Body of pancreas (tissue), 4 donors: ENCODE data around the gene SEMA6A. TPM values are rescaled to one million over a fixed set of nuclear protein-coding genes. Genes with fewer than 3 reads are reported as not detected.

ENCODE experiments used
- ATAC-seq: fragments of 150-250 bp; one replicate; pipeline ENCODE4 v1.9.1; 2016
- DNase-seq, 4 donors: peaks; one replicate each; pipeline ENCODE4 v3.0.0-alpha.2; 2019
- H3K27ac ChIP-seq, 4 donors: fragments of 200-600 bp; sonication (generic); 1 replicate in 3 of 4; 2 replicates in 1 of 4; pipeline versions ENCODE4 v1.5.1 to v1.6.1; 2016 to 2019; ENCODE audit warnings: mild to moderate bottlenecking in 1 of 4, mixed read lengths in 1 of 4, moderate library complexity in 1 of 4
- H3K27me3 ChIP-seq, 2 donors: fragments of 200-600 bp; sonication (generic); one replicate each; pipeline ENCODE4 v1.6.0; 2016; ENCODE audit warnings: mild to moderate bottlenecking in 1 of 2
- H3K36me3 ChIP-seq, 2 donors: fragments of 200-600 bp; sonication (generic); replicated peaks in 1 of 2; 2 replicates each; pipeline ENCODE4 v1.5.1; 2016; ENCODE audit warnings: low read depth in 2 of 2; ENCODE audit not compliant: insufficient read depth in 1 of 2
- H3K4me1 ChIP-seq: fragments of 200-600 bp; sonication (generic); one replicate; pipeline ENCODE4 v1.6.0; 2016
- H3K4me3 ChIP-seq, 2 donors: fragments of 200-600 bp; sonication (generic); 1 replicate in 1 of 2; 2 replicates in 1 of 2; pipeline ENCODE4 v1.5.1; 2016 to 2019
- H3K9me3 ChIP-seq, 3 donors: fragments of 200-600 bp; sonication (generic); 1 replicate in 2 of 3; 2 replicates in 1 of 3; pipeline ENCODE4 v1.5.1; 2016
- CTCF ChIP-seq, 7 experiments: fragments of 450-650 bp in 4 of 7; fragments of 200-600 bp in 3 of 7; sonication (generic) in 3 of 7; IDR thresholded peaks; one replicate each; pipeline ENCODE4 v1.5.1; 2016 to 2019; ENCODE audit warnings: antibody characterized with exemption in 7 of 7
- POLR2A ChIP-seq, 3 donors: fragments of 450-650 bp; IDR thresholded peaks; one replicate each; pipeline ENCODE4 v1.6.1; 2016; ENCODE audit warnings: antibody characterized with exemption in 3 of 3, mild to moderate bottlenecking in 2 of 3
- WGBS, 2 donors: methylation state at CpG; one replicate each; pipeline ENCODE4 v1.1.5; 2017; 5-methylcytosine and 5-hydroxymethylcytosine counted together
- intact Hi-C: fragments of 100-400 bp; cut with DNase I; formaldehyde crosslinking; loops from one replicate; pipeline ENCODE4 v1.15.1; 2023
- total RNA-seq, 2 donors: library from RNA; depleted of rRNA; stranded (reverse); fragments of >200 nt; gene quantifications; one replicate each; pipeline ENCODE4 v1.1.0, GENCODE V29; 2016

Gene SEMA6A
- total RNA-seq, 2 donors from 2014 or later = 18.7 to 25.1 TPM

- Histone ChIP-seq H3K27me3 (no peaks in the 10 kb centered on the region), H3K9me3 (no peaks in the 10 kb centered on the region), H3K27ac (no peak overlapping the region), H3K36me3 (no peaks in the 10 kb centered on the region), H3K4me1 (peaks cover 9% of the 10 kb centered on the region), H3K4me3 (no peak overlapping the region)
- intact Hi-C loops = no loop called here
- no peak for TF ChIP-seq POLR2A (IDR thresholded peaks at IDR 0.05)
- no peak for TF ChIP-seq CTCF (IDR thresholded peaks at IDR 0.05)
- 86 to 91% methylated on average over 9 of the region's 9 CpGs for WGBS, 2 donors
- DNase-seq = no peak
- no peak for ATAC-seq
Observed at GRCh38 chr5:116522356-116523136, 52.1 kb downstream of the SEMA6A start.

GRCh38 chr5:116521173-116521872 is 53.3 kb downstream of the SEMA6A start:
- Histone ChIP-seq H3K4me1 (peaks cover 16% of the 10 kb centered on the region), H3K27ac (no peak overlapping the region), H3K4me3 (no peak overlapping the region), H3K9me3 (no peaks in the 10 kb centered on the region), H3K27me3 (no peaks in the 10 kb centered on the region), H3K36me3 (no peaks in the 10 kb centered on the region)
- DNase-seq (no peak), ATAC-seq (no peak)
- no peak for TF ChIP-seq POLR2A (IDR thresholded peaks at IDR 0.05)
- 82 to 90% methylated on average over 4 to 5 of the region's 5 CpGs for WGBS, 2 donors
- intact Hi-C loops = no loop called here

GRCh38 chr5:116520771-116521170 is 53.9 kb downstream of the SEMA6A start:
- intact Hi-C loops = no loop called here
- WGBS, 2 donors = 60 to 69% methylated on average over 1 of the region's 1 CpG
- DNase-seq = no peak
- no peak for ATAC-seq
- TF ChIP-seq CTCF (IDR thresholded peaks at IDR 0.05) = no peak
- TF ChIP-seq POLR2A (IDR thresholded peaks at IDR 0.05) = no peak
- no peaks in the 10 kb centered on the region for H3K27me3 ChIP-seq
- no peak overlapping the region for H3K4me3 ChIP-seq
- no peaks in the 10 kb centered on the region for H3K9me3 ChIP-seq
- no peak overlapping the region for H3K27ac ChIP-seq
- peaks cover 16% of the 10 kb centered on the region for H3K4me1 ChIP-seq
- no peaks in the 10 kb centered on the region for H3K36me3 ChIP-seq

- TF ChIP-seq CTCF (IDR thresholded peaks at IDR 0.05) (no peak), POLR2A (IDR thresholded peaks at IDR 0.05) (no peak)
- H3K36me3 ChIP-seq = no peaks in the 10 kb centered on the region
- intact Hi-C loops = no loop called here
- no peaks in the 10 kb centered on the region for H3K9me3 ChIP-seq
- 82 to 86% methylated on average over 3 of the region's 3 CpGs for WGBS, 2 donors
- no peak overlapping the region for H3K27ac ChIP-seq
- H3K27me3 ChIP-seq = no peaks in the 10 kb centered on the region
- no peak for ATAC-seq
- DNase-seq = no peak
- H3K4me3 ChIP-seq = no peak overlapping the region
- peaks cover 7% of the 10 kb centered on the region for H3K4me1 ChIP-seq
Observed at GRCh38 chr5:116518423-116518822, 56.2 kb downstream of the SEMA6A start.

- WGBS, 2 donors = 71 to 89% methylated on average over 2 of the region's 2 CpGs
- Histone ChIP-seq H3K36me3 (no peaks in the 10 kb centered on the region), H3K9me3 (no peaks in the 10 kb centered on the region), H3K4me1 (peaks cover 7% of the 10 kb centered on the region), H3K27ac (no peak overlapping the region), H3K27me3 (no peaks in the 10 kb centered on the region), H3K4me3 (no peak overlapping the region)
- ATAC-seq (no peak), DNase-seq (no peak)
- no peak for TF ChIP-seq POLR2A (IDR thresholded peaks at IDR 0.05)
- TF ChIP-seq CTCF (IDR thresholded peaks at IDR 0.05) = no peak
- intact Hi-C loops = no loop called here
Observed at GRCh38 chr5:116517488-116517887, 57.1 kb downstream of the SEMA6A start.
